Measurements from ENCODE around the gene PPP1R14D.

Gene PPP1R14D

DNA sequence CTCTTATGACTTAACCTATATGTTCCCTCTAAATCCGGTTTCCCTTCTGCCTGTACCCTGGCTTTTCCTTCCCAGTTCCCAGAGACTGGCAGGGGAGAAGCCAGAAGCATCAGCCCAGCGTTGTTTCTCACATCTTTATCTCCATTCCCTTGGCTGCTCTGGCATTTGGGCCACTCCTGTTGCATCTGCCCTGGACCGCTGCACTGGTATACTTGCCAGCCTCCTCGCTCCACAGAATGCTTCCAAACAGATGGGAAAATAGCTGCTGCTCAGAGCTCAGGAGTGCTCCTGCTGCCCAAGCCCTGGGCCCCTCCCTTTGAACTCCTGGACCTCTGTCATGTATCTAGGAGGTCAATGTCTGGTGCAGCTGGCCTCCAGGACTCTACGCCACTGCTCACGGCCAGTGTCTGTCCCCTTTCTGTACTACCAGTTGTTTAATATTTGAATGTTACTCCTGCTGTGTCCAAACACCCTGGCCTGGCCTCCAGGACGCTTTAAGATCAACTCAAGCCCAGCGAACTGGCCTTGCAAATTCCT is 22.1 kb upstream of the PPP1R14D start:
- DNase-seq: no peak

DNA sequence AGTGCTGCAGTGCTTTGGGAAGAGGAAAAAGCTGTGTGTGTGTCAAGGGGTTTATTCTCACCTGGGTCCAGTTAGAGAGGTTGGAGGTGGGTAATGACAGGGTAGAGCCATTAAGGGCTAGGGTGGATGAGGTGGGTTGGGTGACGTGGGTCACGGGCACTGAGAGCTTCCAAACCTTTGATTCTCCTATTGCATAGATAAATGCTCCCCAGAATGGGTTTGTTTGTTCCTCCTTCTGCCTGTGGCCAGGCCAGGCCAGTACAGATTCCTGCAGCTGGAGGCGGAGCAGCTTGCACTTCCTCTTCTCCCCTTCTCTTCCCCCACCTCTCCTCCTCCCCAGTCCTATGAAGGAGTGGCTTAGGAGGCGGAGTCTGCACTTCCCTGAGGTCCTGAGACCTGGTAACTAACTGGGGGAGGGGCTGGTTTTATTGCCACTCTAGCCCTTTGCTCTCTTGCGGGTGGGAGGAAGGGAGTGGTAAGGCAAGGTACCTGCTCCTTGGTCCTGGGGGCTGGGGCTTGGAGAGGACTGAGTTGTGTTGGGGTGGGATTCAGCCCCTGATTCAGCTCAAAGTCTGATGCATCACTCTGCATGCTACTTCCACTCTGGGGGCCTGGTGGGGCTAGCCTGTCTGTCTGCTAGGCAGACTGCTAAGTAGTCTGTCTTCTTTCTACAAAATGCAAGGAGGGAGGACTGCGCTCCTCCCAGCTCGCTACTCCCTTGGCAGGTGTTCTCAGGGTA is 18.9 kb upstream of the PPP1R14D start:
- peak; percentile 39 for DNase-seq

DNA sequence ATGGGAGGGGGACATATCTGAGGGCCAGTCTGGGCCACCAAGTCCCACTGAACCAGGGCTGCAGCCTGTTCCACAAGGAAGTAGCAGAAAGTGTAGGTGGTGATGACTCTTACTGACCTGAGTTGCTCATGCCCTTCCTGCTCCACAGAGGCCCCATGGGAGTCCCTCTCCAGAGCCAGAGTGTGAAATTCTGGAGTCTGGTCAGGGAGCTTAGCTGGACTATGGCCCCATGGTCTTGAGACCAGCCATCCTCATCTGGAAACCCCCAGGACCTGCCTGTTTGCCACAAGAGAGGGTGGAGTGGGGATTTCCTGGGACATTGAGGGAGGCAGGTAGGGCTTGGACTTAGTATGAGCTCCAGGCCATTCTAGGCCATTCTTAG is 18.3 kb upstream of the PPP1R14D start:
- DNase-seq: no peak

DNA sequence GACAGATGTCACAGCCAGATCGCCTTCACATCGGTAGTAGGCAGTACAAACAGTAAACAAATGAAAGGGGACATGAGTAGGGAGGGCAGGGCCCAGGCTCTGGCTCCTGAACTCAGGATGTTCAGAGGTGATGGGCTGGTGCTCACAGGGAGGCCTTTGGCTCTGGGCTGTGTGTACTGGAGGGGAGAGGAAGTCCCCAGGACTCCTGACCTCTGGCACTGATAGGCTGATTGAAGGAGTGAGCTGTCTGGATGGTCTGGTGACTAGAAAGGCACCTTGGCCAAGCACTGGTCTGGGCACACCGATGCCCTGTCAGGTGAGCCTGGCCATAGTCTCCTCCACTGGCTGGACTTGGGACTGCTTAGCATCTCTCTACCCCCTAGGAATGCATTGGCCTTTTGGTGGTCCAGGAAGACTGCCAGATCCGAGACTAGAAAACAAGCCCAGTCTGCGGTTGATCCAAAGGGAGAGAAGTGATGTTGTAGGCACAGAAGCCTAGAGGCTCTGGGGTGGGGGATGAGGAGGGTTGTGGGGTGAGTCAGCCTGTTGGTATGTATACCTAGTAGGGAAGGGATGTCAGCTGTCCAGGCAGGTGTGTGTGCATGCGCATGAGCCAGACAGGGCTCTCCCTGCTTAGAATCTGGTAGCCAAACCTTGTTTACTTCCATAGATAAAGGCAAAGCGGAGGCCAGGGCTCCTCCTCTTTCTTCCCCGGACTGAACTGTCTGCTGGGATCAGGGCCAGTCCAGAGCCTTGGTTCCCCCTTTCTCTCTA is 17.2 kb upstream of the PPP1R14D start:
- peak; percentile 51 for DNase-seq

DNA sequence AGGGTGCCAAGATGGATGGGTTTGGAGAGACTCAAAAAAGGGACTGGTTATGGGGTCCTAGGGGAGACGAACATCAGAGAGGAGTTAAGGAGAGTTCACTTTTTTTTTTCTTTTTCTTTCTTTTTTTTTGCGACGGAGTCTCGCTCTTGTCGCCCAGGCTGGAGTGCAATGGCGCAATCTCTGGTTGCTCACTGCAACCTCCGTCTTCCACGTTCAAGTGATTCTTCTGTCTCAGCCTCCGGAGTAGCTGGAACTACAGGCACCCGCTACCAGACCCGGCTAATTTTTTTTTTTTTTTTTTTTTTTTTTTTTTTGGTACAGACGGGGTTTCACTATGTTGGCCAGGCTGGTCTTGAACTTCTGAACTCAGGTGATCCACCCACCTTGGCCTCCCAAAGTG is 16.5 kb upstream of the PPP1R14D start:
- DNase-seq: no peak

DNA sequence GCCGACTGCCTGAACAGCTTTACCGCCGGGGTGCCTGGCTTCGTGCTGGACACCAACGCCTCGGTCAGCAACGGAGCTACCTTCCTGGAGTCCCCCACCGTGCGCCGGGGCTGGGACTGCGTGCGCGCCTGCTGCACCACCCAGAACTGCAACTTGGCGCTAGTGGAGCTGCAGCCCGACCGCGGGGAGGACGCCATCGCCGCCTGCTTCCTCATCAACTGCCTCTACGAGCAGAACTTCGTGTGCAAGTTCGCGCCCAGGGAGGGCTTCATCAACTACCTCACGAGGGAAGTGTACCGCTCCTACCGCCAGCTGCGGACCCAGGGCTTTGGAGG is 16.2 kb upstream of the PPP1R14D start:
- peak; percentile 57 for DNase-seq

DNA sequence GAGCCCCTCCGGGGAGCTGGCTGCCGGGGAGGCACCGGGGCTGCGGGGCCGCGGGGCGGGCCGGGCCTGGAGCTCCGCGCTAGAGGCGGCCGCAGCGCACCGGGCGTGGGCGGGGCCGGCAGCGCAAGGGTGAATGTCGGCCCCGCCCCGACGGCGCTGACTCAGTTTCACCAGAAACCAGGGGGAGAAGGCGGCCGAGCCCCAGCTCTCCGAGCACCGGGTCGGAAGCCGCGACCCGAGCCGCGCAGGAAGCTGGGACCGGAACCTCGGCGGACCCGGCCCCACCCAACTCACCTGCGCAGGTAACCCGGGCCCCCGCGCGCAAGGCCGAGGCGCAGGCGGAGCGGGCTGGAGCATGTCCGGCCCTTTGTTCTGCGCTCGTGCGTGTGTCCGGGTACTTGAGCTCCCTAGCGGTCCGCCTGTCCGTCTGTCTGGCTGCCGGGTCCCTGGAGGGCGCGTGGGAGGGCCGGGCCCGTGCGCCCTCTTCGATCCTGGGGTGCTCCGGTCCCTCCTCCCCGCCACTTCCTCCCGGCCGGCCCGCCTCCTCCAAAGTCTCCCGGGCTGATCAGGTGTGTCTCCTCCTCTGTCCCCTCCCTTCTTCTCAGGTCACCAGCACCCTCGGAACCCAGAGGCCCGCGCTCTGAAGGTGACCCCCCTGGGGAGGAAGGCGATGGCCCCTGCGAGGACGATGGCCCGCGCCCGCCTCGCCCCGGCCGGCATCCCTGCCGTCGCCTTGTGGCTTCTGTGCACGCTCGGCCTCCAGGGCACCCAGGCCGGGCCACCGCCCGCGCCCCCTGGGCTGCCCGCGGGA is 15.6 kb upstream of the PPP1R14D start, which contains the start of gene SPINT1:
Gene SPINT1, plus strand, starts transcription at position 164 of the 811 bp plus-strand sequence. Its CDS starts 507 bp downstream, at position 671.
- DNase-seq: peak; percentile 67

DNA sequence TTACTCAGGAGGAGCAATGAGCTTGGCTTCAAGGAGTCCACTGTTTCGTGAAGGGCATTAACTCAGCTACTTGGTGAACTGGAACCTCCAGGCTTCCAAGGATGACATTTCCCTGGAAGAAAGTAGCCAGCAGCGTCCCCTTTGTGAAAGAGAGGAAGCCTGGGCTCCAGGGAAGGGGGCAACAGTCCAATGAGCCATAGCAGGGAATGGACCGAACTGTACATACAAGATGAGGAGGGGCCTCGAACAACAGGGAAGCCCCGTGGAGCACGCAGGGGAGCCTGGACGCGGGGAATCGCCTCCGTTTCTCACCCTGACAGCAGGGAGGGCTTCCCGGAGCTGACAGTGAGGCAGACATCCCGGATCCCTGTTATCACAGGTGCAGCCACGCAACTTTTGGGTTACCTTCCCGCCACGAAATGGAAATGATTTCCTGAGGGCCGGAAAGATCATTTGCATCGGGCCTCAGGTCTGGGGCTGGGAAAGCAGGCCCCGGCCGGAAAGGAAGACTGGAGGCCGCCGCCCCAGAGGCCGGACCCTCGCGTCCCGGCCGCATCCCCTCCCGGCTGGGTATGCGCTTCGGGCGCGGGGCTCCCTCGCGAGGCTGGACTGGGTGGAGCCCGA is 14.9 kb upstream of the PPP1R14D start:
- DNase-seq: no peak

DNA sequence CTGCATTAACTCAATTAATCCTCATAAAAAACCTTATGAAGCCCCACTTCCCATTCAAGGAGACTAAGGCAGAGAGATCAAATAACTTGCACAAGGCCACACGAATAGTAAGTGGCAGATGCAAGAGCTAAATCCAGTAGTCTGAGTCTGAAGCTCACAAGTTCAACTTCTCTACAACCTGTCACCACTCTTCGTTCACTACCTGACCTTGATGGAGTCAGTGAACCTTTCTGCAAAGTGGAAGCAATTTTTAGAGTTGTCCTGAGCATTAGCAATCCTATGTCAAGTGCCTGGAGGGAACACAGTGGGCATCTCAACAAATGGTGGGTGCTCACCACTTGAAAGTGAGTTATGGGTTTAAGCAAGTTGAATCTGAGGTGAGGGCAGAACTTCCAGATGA is 13.2 kb upstream of the PPP1R14D start:
- no peak for DNase-seq

DNA sequence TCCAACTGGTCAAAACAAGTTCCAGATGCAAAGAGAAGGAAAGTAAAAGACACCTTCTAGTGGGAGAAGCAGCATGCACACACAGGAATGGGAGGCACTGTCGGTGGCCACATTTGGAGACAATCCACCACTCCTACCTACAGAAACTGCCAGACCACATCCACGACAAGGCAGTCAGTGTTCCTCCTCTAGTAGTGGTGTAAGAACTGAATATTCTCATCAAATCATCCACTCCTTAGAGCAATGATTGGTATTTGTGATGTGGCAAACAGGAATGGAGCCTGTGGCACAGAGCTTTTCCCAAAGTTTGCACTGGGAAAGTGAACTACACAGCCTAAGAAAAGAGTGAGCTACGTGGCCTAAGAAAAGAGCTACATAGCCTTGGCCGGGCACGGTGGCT is 10.2 kb upstream of the PPP1R14D start:
- no peak for DNase-seq

DNA sequence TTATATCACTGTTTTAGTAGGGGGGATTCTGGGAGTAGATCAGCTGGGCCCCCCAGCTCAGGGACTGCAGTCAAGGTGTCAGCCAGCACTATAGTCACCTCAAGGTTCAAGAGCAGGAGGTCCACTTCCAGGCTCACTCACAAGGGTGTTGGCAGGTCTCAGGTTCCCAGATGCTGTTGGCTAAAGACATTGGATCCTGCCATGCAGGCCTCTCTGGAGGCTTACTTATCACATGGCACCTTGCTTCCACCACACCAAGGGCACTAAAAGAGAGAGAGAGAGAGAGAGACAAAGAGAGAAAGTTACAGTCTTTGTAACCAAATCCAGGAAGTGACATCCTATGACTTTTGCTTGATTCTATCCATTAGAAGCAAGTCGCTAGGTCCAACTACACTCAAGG is 7.5 kb upstream of the PPP1R14D start:
- no peak for DNase-seq

DNA sequence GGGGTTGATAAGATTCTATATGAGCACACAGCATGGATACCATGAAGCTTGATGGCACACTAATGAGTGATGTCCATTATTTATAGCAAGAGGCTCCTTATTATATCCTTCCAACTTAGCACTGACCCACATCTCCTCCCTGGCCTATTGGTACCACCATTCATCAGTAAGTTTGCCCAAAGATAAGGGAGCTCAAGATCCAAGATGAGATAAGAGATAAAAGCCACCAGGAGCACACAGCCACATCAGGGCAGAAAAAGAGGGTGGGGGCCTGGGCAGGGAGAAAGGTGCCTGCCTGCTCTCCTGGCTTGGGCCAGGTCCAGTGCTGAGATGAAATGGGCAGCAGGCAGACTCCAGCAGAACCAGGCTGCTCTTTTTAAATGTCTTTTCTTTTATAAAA is 4.4 kb upstream of the PPP1R14D start:
- no peak for DNase-seq

DNA sequence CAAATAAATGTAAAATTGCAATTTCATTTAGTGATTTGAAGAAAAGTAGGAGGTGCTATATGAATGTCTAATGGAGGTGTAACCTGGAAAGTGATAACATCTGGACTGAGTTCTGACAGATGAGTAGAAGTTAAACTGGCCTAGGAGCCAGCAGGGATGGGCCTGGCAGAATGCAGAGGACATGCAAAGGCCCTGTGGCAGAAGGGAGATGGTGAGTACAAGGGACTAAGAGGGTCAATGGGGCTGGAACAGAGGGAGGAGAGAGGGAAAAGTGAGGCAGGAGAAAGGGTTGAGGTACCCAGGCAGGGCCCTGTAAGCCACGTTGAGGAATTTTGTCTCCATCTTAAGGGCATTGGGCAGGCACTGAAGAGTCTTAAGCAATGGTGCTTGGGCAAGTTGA is 3.4 kb upstream of the PPP1R14D start:
- no peak for DNase-seq

DNA sequence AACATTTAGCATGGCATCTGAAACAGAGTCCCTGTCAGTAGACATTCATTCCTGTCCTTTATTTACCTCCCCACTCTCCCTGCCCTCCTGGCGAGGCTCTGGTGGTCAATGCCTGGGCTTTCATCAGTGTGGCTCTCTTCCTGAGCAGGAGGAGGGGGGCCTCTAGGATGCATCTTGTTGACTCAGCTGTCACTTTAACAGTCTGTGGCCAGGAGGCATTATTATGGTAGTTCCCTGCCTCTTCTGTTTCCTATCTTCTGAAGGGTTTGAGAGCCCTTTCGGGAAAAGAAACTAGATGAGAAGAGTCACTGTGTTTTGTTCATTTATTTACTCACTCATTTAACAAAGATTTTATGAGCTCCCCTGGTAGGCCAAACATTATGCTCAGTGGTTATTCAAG is 2.4 kb upstream of the PPP1R14D start:
- DNase-seq: peak; percentile 94

DNA sequence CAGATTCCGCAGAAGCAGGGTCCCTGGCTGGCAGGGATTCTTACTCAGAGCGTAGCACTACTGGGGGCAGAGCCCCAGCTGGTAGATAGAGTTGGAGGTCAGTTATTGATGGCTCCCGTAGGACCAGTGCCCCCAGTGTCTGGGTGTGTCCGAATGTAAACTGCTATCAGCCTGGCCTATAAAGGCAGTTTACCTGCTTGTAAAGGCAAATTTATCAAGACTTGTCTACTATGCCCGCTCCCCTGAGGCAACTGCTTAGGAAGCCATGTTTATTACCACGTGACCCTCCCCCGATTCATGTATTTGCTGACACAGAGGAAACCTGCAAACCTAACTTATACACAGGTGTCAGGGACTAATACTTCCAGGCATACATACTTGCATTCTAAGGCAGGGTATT is 607 bp upstream of the PPP1R14D start:
- peak; percentile 11 for DNase-seq

DNA sequence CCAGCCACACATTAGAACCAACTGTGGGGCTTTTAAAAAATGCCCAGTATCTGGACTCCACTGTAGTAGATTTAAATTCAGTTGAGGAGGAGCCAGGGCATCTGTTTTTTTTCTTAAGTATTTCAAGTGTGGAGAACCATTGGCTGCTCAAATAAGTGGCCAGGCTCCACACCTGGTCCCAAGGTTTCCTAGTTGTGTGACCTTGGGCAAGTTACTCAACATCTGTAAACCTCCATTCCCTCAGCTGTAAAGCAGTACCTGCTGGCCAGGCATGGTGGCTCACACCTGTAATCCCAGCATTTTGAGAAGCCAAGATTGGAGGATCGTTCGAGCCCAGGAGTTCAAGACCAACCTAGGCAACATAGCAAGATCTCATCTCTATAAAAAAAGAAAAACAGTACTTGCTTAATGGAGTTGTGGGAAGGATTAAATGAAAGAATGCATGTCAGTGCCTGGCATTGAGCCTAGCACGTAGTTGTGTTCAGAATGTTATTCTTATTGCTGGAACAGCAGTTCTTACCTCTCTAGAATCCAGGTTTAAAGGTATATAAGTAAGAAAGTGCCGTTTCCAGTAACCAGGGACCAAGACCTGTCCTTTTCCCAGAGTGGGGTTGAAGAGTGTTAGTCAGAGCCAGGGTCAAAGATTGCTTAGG is 2.0 kb downstream of the PPP1R14D start:
- DNase-seq: no peak

DNA sequence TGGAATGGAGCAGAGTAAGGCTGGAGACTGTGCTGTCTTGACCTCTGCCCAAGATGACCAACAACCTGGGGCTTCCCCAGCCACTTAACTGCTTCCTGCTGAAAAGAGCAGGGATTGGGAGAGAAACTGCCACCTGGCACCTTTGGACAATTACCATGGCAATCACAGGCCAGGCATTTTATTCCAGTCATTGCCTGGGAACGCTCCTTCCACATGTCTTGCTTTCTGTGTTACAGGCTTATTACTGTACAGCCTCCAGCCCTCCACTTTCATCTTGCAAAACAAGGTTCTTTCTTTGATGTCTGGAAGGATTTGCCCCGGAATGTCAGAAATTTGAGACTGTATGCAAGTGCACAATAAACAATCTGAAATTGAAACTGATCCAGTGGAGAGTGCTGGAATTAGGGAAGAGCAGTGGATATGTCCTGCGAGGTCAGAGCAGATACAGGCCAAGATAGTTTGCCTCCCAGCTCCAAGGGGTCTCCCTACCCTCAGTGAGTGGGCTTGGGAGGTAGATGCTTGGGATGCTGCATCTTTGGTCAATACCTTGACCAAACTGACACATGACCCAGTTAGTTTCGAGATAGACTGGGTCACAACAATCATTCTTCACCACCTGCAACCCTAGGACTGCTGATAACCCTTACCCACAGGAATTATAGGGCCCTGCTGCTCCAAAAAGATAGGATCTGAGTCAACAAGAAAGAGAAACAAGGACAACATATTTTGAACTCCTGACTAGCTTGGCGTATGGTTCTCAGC is 2.7 kb downstream of the PPP1R14D start:
- peak; percentile 45 for DNase-seq

DNA sequence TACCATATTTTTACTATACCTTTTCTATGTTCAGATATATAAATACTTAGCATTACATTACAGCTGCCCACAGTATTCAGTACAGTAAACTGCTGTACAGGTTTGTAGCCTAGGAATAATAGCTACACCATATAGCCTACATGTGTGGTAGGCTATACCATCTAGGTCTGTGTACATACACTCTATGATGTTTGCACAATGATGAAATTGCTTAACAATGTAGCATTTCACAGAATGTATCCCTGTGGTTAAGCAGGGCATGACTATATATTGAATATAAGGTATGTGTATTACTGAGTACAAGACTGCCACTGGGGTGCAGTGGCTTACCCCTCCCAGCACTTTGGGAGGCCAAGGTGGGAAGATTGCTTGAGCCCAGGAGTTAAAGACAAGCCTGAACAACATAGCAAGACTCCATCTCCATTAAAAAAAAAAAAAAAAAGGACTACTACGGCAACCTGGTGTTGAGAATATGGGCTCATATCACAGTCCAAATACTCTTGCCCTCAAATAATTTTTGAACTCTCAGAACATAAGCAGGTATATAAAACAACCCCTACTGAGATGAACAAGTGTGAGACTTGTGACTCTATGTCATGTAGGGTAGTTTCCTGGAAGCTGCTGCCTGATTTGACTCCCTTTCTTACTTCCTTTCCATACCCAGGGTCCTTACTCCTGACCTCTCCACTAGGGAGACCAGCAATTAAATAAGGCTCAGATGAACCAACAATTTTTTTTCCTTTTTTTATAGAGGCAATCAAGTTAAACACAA is 4.8 kb downstream of the PPP1R14D start:
- DNase-seq: peak; percentile 27

DNA sequence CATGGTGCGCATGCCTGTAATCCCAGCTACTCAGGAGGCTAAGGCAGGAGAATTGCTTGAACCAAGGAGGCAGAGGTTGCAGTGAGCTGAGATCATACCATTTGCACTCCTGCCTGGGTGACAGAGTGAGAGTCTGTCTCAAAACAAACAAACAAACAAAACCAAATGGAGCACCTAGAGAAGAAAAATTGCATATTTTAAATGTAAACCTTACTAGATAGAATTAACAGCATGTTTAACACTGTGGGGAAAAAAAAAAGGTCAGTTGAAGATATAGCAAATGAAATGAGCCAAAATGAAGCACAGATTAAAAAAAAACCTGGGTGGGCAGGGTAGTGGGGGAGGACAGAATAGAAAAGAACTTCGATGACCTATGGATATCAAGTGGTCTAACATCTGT is 7.3 kb downstream of the PPP1R14D start:
- no peak for DNase-seq

DNA sequence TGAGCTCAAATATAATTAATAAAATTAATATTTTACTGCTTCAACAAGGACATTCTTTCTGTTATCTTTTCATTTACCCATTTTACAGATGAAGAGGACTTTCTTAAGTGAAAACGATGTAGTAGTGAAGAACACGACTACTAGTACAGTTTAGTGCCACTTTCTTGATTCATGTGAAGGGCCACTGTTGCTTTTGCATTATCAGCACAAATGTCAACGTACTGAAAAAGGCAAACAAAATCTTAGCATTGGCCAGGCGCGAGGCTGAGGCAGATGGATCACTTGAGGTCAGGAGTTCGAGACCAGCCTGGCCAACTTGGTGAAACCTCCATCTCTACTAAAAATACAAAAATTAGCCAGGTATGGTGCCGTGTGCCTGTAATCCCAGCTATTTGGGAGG is 9.5 kb downstream of the PPP1R14D start:
- no peak for DNase-seq

Measured in NCI-H146 (cell line).